SK-N-SH (cell line): Measurements from ENCODE around the gene SEMA4G. TPM values are rescaled to one million over a fixed set of nuclear protein-coding genes. Genes with fewer than 3 reads are reported as not detected.

Experiments used
- CTCF ChIA-PET: fragments of 300-600, 350-600 bp; formaldehyde crosslinking; extraction: SDS; loops from one replicate; lab custom pipeline; 2021; lab: Yijun Ruan, JAX
- POLR2A ChIA-PET: fragments of 350-600 bp; sonication (Branson Sonifier 250); formaldehyde crosslinking; extraction: SDS; loops from one replicate; lab custom pipeline; 2020; ENCODE audit warnings: antibody characterized with exemption, inconsistent platforms; lab: Yijun Ruan, JAX
- DNase-seq: peaks from one replicate; pipeline ENCODE4 v3.0.0; 2012
- H2AFZ ChIP-seq: fragments of 200-600 bp; sonication (generic); 2 replicates; pipeline ENCODE4 v1.8.1; 2016; ENCODE audit warnings: antibody characterized with exemption, mild to moderate bottlenecking, low read depth
- H3F3A ChIP-seq: fragments of 200-600 bp; sonication (generic); replicated peaks from 2 replicates; pipeline ENCODE3; 2016; ENCODE audit warnings: antibody characterized with exemption, mild to moderate bottlenecking; ENCODE audit not compliant: insufficient read depth
- H3K27ac ChIP-seq, 2 experiments: fragments of 200-500 bp in 1 of 2; fragments of 200-600 bp in 1 of 2; sonication (Bioruptor generic) in 1 of 2; sonication (generic), shearing (Covaris generic) in 1 of 2; 2 replicates each; pipeline versions ENCODE4 v1.5.1 to v1.6.1; 2014 to 2016; ENCODE audit warnings: low read depth in 2 of 2, inconsistent platforms in 1 of 2, low read length in 1 of 2, mild to moderate bottlenecking in 1 of 2, mixed read lengths in 1 of 2
- H3K27me3 ChIP-seq: fragments of 200-600 bp; sonication (generic), shearing (Covaris generic); 2 replicates; pipeline ENCODE4 v1.6.1; 2016; ENCODE audit warnings: mixed run types; ENCODE audit not compliant: insufficient read depth
- H3K36me3 ChIP-seq, 2 experiments: fragments of 200-500 bp in 1 of 2; fragments of 200-600 bp in 1 of 2; sonication (Bioruptor generic) in 1 of 2; sonication (generic) in 1 of 2; replicated peaks in 1 of 2; 2 replicates each; pipeline versions ENCODE3 to v1.5.1; 2014 to 2016; ENCODE audit warnings: low read length in 1 of 2, mild to moderate bottlenecking in 1 of 2; ENCODE audit not compliant: insufficient read depth in 2 of 2, control insufficient read depth in 1 of 2
- H3K4me1 ChIP-seq, 2 experiments: fragments of 200-500 bp in 1 of 2; fragments of 200-600 bp in 1 of 2; sonication (Bioruptor generic) in 1 of 2; sonication (generic), shearing (Covaris generic) in 1 of 2; 2 replicates each; pipeline versions ENCODE4 v1.5.1 to v1.6.1; 2014 to 2016; ENCODE audit warnings: low read depth in 1 of 2, low read length in 1 of 2, mixed run types in 1 of 2; ENCODE audit not compliant: insufficient read depth in 2 of 2, control insufficient read depth in 1 of 2
- H3K4me2 ChIP-seq: fragments of 200-600 bp; sonication (generic), shearing (Covaris generic); 2 replicates; pipeline ENCODE4 v1.6.1; 2017; ENCODE audit warnings: mixed run types
- H3K4me3 ChIP-seq, 2 experiments: fragments of 200-500 bp in 1 of 2; fragments of 200-600 bp in 1 of 2; sonication (Bioruptor generic) in 1 of 2; sonication (generic), shearing (Covaris generic) in 1 of 2; 2 replicates each; pipeline versions ENCODE4 v1.5.1 to v1.8.1; 2014 to 2016; ENCODE audit warnings: low read depth in 2 of 2, inconsistent platforms in 1 of 2, low read length in 1 of 2, mild to moderate bottlenecking in 1 of 2, mixed read lengths in 1 of 2, moderate library complexity in 1 of 2
- H3K79me2 ChIP-seq: fragments of 200-600 bp; sonication (generic); 2 replicates; pipeline ENCODE4 v1.8.1; 2017; ENCODE audit warnings: mild to moderate bottlenecking; ENCODE audit not compliant: insufficient read depth
- H3K9ac ChIP-seq: fragments of 200-600 bp; sonication (generic); 2 replicates; pipeline ENCODE4 v1.6.1; 2017; ENCODE audit warnings: mixed run types
- H3K9me2 ChIP-seq: fragments of 200-600 bp; sonication (generic); 2 replicates; pipeline ENCODE4 v1.6.1; 2017; ENCODE audit warnings: mixed run types
- H3K9me3 ChIP-seq: fragments of 200-600 bp; sonication (generic); 2 replicates; pipeline ENCODE4 v1.6.1; 2017; ENCODE audit warnings: mixed run types, mild to moderate bottlenecking, moderate library complexity
- H4K20me1 ChIP-seq: fragments of 200-600 bp; sonication (generic); 2 replicates; pipeline ENCODE4 v1.6.1; 2017; ENCODE audit warnings: mild to moderate bottlenecking, mixed run types; ENCODE audit not compliant: insufficient read depth
- ELF1 ChIP-seq: IDR thresholded peaks from 2 replicates; pipeline ENCODE4 v1.4.0; 2012
- EP300 ChIP-seq, 2 experiments: IDR thresholded peaks; 2 replicates each; pipeline versions ENCODE4 v1.4.0 to v1.6.1; 2012; ENCODE audit warnings: borderline replicate concordance in 1 of 2, low read depth in 1 of 2, low read length in 1 of 2
- EZH2phosphoT487 ChIP-seq: fragments of 200-600 bp; sonication (generic); IDR thresholded peaks from 2 replicates; pipeline ENCODE4 v1.6.1; 2017; ENCODE audit warnings: low read depth, mixed run types, mild to moderate bottlenecking, antibody characterized with exemption, moderate library complexity, borderline replicate concordance
- FOSL2 ChIP-seq: IDR thresholded peaks from 2 replicates; pipeline ENCODE4 v1.4.0; 2012; ENCODE audit warnings: low read depth, mild to moderate bottlenecking, moderate library complexity, borderline replicate concordance
- GABPA ChIP-seq: IDR thresholded peaks from 2 replicates; pipeline ENCODE4 v1.4.0; 2012; ENCODE audit warnings: low read depth, mild to moderate bottlenecking
- GATA2 ChIP-seq: sonication (generic); formaldehyde crosslinking; IDR thresholded peaks from 2 replicates; pipeline ENCODE4 v1.5.0; 2020; ENCODE audit warnings: mild to moderate bottlenecking, missing genetic modification reagents
- POLR2AphosphoS5 ChIP-seq: IDR thresholded peaks from 2 replicates; pipeline ENCODE4 v1.6.1; 2012; ENCODE audit warnings: low read depth, low read length
- RCOR1 ChIP-seq: fragments of 150-350 bp; IDR thresholded peaks from 2 replicates; pipeline ENCODE4 v1.6.1; 2017; ENCODE audit warnings: antibody characterized with exemption, low read length
- RFX5 ChIP-seq: IDR thresholded peaks from 2 replicates; pipeline ENCODE4 v1.6.1; 2012; ENCODE audit warnings: mild to moderate bottlenecking, improper control_type of control experiment, low read length
- RXRA ChIP-seq: IDR thresholded peaks from 2 replicates; pipeline ENCODE4 v1.4.0; 2012; ENCODE audit warnings: low read depth, mild to moderate bottlenecking, borderline replicate concordance
- SIN3A ChIP-seq: IDR thresholded peaks from 2 replicates; pipeline ENCODE4 v1.6.1; 2012; ENCODE audit warnings: low read depth, mild to moderate bottlenecking, low read length, moderate library complexity, borderline replicate concordance
- SMC3 ChIP-seq: IDR thresholded peaks from 2 replicates; pipeline ENCODE4 v1.6.1; 2012; ENCODE audit warnings: low read depth, low read length, improper control_type of control experiment
- TAF1 ChIP-seq: IDR thresholded peaks from 2 replicates; pipeline ENCODE4 v1.6.1; 2012; ENCODE audit warnings: low read depth, mild to moderate bottlenecking, low read length, moderate library complexity, borderline replicate concordance
- TEAD4 ChIP-seq: IDR thresholded peaks from 2 replicates; pipeline ENCODE4 v1.4.0; 2012; ENCODE audit warnings: mild to moderate bottlenecking, borderline replicate concordance; ENCODE audit not compliant: insufficient read depth
- WGBS: methylation state at CpG from one replicate; pipeline ENCODE4 v1.1.6; 2017; ENCODE audit warnings: low lambda C conversion rate; 5-methylcytosine and 5-hydroxymethylcytosine counted together
- polyA plus RNA-seq, 3 experiments: library from polyadenylated mRNA; depleted of rRNA; stranded (reverse); fragments of >200 nt; gene quantifications; 2 replicates each; pipeline ENCODE4 v1.2.3, GENCODE V29; 2012
- TF ChIP-seq, protein P1 (sequence below): fragments of 150-350 bp; IDR thresholded peaks from 2 replicates; pipeline ENCODE4 v1.6.1; 2017; ENCODE audit warnings: antibody characterized with exemption, low read length, low read depth, borderline replicate concordance
- TF ChIP-seq, protein P2 (sequence below): fragments of 200-600 bp; sonication (generic); IDR thresholded peaks from 2 replicates; pipeline ENCODE4 v1.6.1; 2017; ENCODE audit warnings: antibody characterized with exemption, mild to moderate bottlenecking, moderate library complexity
- TF ChIP-seq, protein P3 (sequence below): IDR thresholded peaks from 2 replicates; pipeline ENCODE4 v1.4.0; 2012; ENCODE audit warnings: low read depth
- TF ChIP-seq, protein P4 (sequence below): fragments of 150-350 bp; IDR thresholded peaks from 2 replicates; pipeline ENCODE4 v1.6.1; 2016; ENCODE audit warnings: mild to moderate bottlenecking, low read depth, low read length
- TF ChIP-seq, protein P5 (sequence below): IDR thresholded peaks from 2 replicates; pipeline ENCODE4 v1.4.0; 2012; ENCODE audit warnings: low read depth, borderline replicate concordance

The SEMA4G gene
- polyA plus RNA-seq, 1 of the 3 experiments (the other 2 are of a cell fraction) = 16.2 TPM

DNA sequence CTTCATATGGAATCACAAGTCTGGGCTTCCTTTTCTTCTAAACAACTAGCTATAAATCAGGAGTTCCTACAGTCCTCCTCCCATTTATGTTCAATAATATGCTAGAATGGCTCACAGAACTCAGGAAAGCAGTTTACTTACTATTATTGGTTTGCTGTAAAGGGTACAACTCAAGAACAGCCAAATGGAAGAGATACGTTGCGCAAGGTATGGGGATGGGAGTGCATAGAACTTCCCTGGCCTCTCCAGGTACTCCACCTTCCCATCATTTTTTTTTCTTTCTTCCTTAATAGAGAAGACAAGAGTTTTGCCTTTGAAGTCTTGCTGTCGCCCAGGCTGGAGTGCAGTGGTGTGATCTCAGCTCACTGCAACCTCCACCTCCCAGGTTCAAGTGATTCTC, 27.1 kb upstream of the SEMA4G start:
- 99% methylated on average over 3 of the region's 3 CpGs for WGBS
- CTCF ChIA-PET = interaction anchor here (1.6 kb wide), 1 partner anchor 72 kb away, joined by 6 read pairs; no protein-coding TSS in a partner anchor

More for the DNA sequence above, 27.1 kb upstream of the SEMA4G start:
- no peaks in the 10 kb centered on the region for H3K4me1 ChIP-seq
- H3K4me3 ChIP-seq = no peak overlapping the region
- H2AFZ ChIP-seq = no peak overlapping the region
- H3K9me3 ChIP-seq = no peaks in the 10 kb centered on the region
- TF ChIP-seq, protein P1, sequence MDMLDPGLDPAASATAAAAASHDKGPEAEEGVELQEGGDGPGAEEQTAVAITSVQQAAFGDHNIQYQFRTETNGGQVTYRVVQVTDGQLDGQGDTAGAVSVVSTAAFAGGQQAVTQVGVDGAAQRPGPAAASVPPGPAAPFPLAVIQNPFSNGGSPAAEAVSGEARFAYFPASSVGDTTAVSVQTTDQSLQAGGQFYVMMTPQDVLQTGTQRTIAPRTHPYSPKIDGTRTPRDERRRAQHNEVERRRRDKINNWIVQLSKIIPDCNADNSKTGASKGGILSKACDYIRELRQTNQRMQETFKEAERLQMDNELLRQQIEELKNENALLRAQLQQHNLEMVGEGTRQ = no peak
- no peak for TF ChIP-seq ELF1
- TF ChIP-seq GATA2 = no peak
- TF ChIP-seq SMC3 = no peak
- TF ChIP-seq, protein P2, sequence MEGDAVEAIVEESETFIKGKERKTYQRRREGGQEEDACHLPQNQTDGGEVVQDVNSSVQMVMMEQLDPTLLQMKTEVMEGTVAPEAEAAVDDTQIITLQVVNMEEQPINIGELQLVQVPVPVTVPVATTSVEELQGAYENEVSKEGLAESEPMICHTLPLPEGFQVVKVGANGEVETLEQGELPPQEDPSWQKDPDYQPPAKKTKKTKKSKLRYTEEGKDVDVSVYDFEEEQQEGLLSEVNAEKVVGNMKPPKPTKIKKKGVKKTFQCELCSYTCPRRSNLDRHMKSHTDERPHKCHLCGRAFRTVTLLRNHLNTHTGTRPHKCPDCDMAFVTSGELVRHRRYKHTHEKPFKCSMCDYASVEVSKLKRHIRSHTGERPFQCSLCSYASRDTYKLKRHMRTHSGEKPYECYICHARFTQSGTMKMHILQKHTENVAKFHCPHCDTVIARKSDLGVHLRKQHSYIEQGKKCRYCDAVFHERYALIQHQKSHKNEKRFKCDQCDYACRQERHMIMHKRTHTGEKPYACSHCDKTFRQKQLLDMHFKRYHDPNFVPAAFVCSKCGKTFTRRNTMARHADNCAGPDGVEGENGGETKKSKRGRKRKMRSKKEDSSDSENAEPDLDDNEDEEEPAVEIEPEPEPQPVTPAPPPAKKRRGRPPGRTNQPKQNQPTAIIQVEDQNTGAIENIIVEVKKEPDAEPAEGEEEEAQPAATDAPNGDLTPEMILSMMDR = no peak
- TF ChIP-seq RCOR1 = no peak
- no peak for TF ChIP-seq EP300 (IDR thresholded peaks at IDR 0.05; ENCODE audit: borderline replicate concordance in 1 of 2, low read depth in 1 of 2, low read length in 1 of 2)
- no peak for TF ChIP-seq RXRA
- TF ChIP-seq POLR2AphosphoS5 = no peak
- TF ChIP-seq GABPA = no peak
- no peak for TF ChIP-seq TAF1
- TF ChIP-seq, protein P3, sequence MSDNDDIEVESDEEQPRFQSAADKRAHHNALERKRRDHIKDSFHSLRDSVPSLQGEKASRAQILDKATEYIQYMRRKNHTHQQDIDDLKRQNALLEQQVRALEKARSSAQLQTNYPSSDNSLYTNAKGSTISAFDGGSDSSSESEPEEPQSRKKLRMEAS = no peak
- TF ChIP-seq, protein P4, sequence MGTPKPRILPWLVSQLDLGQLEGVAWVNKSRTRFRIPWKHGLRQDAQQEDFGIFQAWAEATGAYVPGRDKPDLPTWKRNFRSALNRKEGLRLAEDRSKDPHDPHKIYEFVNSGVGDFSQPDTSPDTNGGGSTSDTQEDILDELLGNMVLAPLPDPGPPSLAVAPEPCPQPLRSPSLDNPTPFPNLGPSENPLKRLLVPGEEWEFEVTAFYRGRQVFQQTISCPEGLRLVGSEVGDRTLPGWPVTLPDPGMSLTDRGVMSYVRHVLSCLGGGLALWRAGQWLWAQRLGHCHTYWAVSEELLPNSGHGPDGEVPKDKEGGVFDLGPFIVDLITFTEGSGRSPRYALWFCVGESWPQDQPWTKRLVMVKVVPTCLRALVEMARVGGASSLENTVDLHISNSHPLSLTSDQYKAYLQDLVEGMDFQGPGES = no peak
- TF ChIP-seq RFX5 = no peak
- no peak for TF ChIP-seq EZH2phosphoT487
- TF ChIP-seq, protein P5, sequence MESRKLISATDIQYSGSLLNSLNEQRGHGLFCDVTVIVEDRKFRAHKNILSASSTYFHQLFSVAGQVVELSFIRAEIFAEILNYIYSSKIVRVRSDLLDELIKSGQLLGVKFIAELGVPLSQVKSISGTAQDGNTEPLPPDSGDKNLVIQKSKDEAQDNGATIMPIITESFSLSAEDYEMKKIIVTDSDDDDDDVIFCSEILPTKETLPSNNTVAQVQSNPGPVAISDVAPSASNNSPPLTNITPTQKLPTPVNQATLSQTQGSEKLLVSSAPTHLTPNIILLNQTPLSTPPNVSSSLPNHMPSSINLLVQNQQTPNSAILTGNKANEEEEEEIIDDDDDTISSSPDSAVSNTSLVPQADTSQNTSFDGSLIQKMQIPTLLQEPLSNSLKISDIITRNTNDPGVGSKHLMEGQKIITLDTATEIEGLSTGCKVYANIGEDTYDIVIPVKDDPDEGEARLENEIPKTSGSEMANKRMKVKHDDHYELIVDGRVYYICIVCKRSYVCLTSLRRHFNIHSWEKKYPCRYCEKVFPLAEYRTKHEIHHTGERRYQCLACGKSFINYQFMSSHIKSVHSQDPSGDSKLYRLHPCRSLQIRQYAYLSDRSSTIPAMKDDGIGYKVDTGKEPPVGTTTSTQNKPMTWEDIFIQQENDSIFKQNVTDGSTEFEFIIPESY = no peak
- TF ChIP-seq FOSL2 = no peak
- no peak for TF ChIP-seq TEAD4
- no peak for TF ChIP-seq SIN3A
- H3K27ac ChIP-seq = no peak overlapping the region
- POLR2A ChIA-PET = no interaction called here
- H3K27me3 ChIP-seq = no peaks in the 10 kb centered on the region
- no peaks in the 10 kb centered on the region for H3K9me2 ChIP-seq
- peaks cover 9% of the 10 kb centered on the region for H3F3A ChIP-seq
- H3K36me3 ChIP-seq = peaks cover 69 to 77% of the 10 kb centered on the region in 2 experiments
- H3K79me2 ChIP-seq = no peaks in the 10 kb centered on the region
- no peak overlapping the region for H3K9ac ChIP-seq
- no peak for DNase-seq
- no peaks in the 10 kb centered on the region for H4K20me1 ChIP-seq
- H3K4me2 ChIP-seq = no peak overlapping the region
